Measurements from ENCODE around the gene RBBP7.

GRCh38 chrX:16855363-16856075, 14.6 kb downstream of the RBBP7 start:
- TF ChIP-seq CTCF (IDR thresholded peaks at IDR 0.05) (no peak), POLR2A (IDR thresholded peaks at IDR 0.05) (no peak), POLR2AphosphoS5 (IDR thresholded peaks at IDR 0.05) (no peak)
